GM11168 (cell line): Measurements from ENCODE around the gene MRPS22.

ENCODE experiments used
- in situ Hi-C: fragments of 300-500 bp; cut with MboI; formaldehyde crosslinking; loops from one replicate; pipeline ENCODE4 v1.12.0; 2022; ENCODE audit warnings: low sequenced_read_pairs; ENCODE audit not compliant: unreplicated experiment

Gene MRPS22

GRCh38 chr3:139309880-139310279, 33.9 kb upstream of the MRPS22 start:
- in situ Hi-C loops = loop anchor here (10.0 to 25.0 kb wide), 2 partner anchors 198 to 375 kb away; no protein-coding TSS in a partner anchor

DNA sequence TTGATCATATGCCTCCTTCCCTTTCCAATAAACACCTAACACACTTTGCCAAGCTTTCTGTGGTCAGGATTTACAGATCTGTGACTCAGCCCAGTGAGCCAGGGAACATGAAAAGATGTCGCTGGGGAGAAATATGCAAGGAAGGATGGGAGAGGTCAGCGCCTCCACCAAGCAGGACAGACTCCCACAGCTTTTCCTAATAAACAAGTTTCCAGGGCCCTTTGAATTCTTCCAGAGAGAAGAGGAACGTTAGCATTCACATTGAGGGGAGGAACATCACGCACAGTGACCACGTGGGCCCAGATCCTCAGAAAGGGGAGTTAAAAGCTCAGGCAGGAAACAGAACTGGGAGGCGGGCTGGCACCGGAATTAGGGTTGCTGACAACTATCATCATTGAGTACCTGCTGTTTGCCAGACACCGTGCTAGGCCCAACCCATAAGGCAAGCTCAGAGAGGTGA, 33.3 kb upstream of the MRPS22 start:
- in situ Hi-C loops = loop anchor here (10.0 to 25.0 kb wide), 2 partner anchors 198 to 376 kb away; no protein-coding TSS in a partner anchor

GRCh38 chr3:139311557-139311956, 32.3 kb upstream of the MRPS22 start:
- in situ Hi-C loops = loop anchor here (10.0 to 25.0 kb wide), 2 partner anchors 199 to 377 kb away; no protein-coding TSS in a partner anchor

DNA sequence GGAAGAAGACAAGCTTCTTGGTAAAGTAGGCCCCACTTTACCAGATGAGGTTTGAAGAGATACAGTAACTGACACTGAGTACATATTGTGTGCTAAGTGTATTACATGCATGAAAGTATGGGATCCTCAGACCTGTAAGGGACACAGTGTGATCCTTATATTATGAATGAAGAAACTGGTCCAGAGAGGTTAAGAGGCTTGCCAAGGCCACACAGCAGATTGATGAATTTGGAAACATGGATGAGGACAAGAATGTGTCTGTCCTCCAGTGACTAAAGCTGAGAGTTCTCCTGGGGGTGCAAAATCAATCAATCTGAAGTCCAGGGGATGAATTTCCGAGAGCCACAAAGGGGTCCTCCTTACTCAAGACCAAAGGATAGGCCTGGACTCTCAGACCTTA, 31.4 kb upstream of the MRPS22 start:
- in situ Hi-C loops = loop anchor here (10.0 to 25.0 kb wide), 2 partner anchors 200 to 378 kb away; no protein-coding TSS in a partner anchor

DNA sequence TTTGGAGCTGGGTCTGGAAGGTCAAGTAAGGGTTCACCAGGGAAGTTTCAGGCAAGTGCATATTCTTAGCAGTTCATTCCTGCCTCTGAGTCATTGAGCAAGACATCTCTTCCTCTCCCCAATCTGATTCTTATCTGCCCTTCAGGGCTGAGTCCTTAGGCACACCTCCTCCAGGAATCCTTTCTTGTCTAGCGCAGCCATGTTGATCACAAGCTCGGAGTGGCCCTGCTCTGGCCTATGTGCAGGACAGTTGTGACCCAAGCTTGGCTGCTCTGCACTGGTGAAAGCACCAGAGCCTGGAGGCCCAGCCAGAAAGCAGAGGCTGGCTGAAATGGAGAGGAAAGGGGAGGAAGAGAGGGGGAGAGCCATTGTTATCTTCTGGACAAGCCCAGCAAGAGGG, 30.9 kb upstream of the MRPS22 start:
- in situ Hi-C loops = loop anchor here (10.0 to 25.0 kb wide), 2 partner anchors 201 to 378 kb away; no protein-coding TSS in a partner anchor

GRCh38 chr3:139313921-139314320, 29.9 kb upstream of the MRPS22 start:
- in situ Hi-C loops = loop anchor here (10.0 to 25.0 kb wide), 2 partner anchors 202 to 379 kb away; no protein-coding TSS in a partner anchor

DNA sequence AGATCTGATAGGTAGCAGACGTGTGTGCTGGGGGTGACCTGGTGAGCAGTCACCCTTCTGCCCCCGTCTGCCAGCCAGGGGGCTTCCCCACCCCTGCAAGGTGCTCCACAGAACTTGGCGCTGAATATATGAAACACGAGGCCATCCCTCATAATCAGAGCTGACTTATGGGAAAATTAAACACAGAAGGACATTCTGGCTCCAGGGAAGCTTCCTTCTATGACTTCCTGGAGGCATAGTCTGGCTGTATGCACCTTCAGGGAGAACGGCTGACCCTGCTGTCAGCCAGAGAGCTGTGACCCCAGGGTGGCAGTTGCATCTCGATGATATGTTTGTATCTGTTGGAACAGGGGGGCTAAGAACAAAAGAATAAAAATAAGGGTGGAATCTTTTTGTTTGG, 26.6 kb upstream of the MRPS22 start:
- in situ Hi-C loops = loop anchor here (10.0 to 25.0 kb wide), 2 partner anchors 205 to 382 kb away; no protein-coding TSS in a partner anchor

DNA sequence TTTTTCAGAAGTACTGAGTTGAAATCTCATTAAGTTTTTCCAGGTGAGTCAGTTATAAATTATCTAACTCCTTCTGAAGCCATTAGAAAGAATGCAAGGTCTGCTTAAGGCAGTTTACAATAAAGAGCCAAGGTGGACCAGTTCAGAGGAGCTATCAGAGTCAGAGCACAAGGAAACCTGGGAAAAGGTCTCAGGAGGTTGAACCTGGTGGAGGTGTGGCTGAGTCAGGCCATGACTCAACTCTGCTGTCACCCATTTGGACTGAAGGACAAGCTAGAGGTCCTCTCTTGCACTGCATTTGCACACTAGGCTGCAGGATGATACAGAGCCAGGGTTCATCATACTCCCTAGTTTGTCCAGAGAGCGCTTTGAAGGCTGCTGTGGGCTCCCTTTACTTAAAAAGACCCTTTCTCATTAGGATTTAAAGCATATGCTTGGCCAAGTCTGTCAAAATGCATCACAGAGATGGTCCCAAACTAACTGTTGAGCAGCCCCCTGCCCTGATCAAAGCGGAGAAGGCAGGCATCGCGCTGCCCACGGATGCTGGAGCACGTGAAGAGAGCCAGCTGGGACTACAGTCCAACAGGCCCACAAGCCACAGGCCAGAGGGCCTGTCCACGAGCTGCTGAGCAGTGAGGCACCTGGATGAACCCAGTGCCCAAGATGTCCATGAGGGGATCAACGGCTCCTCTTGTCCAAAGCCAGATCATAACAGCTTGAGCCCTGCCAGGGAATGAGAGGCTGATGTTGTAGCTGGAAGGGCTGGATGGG, 26.0 kb upstream of the MRPS22 start:
- in situ Hi-C loops = loop anchor here (10.0 to 25.0 kb wide), 2 partner anchors 206 to 383 kb away; no protein-coding TSS in a partner anchor

DNA sequence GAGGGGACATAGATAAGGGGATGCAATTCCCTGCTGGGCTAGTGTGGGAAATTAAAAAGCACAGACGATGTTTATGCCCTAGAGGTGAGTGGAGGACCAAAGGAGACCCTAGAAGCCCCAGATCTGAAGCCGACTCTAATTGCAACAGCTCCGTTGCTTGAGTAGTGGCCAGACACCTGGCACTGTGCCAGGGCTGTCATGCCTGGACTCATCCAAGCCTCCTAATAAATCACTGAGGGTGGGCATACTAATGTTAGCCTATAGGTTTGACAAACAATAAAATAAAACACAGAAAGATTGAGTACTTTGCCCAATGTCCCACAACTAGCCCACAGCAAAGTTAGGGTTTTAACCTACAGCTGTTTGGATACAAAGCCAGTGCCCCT, 25.4 kb upstream of the MRPS22 start:
- in situ Hi-C loops = loop anchor here (10.0 to 25.0 kb wide), 2 partner anchors 206 to 384 kb away; no protein-coding TSS in a partner anchor

DNA sequence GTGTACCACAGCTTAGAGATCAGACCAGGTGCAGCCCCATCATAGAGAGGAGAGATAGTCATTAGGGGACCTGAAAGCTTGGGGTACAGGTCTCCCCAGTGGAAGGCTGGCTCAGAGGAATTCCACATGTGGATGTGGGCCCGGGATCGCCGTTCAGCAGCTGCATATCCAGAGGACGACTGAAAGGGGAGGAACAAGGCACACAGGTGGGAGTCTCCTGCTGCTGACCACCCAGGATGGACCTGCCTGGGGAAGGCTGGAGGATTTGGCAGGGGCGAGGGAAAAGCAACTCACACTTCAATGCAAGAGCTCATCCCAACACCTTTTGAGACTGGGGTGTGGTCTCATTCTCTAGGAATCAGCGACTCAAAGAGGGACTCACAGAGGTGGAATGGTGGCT, 25.0 kb upstream of the MRPS22 start:
- in situ Hi-C loops = loop anchor here (10.0 to 25.0 kb wide), 2 partner anchors 207 to 384 kb away; no protein-coding TSS in a partner anchor

- in situ Hi-C loops = loop anchor here (10.0 to 25.0 kb wide), 2 partner anchors 207 to 385 kb away; no protein-coding TSS in a partner anchor
Observed at GRCh38 chr3:139319428-139320402, 24.1 kb upstream of the MRPS22 start.

DNA sequence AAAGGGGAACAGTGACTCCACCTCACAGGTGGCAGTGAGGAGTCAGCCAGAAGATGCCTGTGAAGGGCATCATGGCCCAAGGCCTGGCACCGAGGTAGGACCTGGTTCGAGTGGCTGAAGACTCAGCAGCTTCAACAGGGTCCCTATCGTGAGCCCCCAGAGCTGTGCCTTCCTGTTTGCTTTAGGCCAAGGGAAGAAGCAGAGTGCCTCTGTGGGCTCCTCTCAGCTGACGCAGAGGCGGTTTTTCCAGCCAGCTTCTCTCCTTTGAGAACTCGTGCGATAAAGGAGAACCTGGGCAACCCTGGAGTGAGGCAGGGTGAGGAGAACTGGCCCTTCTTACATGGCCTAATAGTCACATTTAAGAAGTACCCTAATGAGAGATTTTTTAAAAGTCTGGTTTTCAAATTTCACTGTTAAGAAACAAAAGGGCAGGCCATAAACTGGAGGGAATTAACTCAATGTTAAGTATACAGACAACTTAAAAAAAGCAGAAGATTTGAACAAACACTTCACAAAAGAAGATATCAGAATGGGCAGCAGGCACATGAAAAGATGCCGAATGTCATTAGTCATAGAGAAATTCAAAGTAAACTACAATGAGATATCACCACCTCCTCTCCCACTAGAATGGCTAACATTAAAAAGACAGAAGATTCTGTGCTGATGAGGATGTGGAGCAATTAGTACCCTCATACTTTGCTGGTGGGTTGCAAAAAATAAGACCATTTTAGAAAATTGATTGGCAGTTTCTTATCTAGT, 23.1 kb upstream of the MRPS22 start:
- in situ Hi-C loops = loop anchor here (25.0 kb wide), 1 partner anchor 208 kb away; no protein-coding TSS in a partner anchor

DNA sequence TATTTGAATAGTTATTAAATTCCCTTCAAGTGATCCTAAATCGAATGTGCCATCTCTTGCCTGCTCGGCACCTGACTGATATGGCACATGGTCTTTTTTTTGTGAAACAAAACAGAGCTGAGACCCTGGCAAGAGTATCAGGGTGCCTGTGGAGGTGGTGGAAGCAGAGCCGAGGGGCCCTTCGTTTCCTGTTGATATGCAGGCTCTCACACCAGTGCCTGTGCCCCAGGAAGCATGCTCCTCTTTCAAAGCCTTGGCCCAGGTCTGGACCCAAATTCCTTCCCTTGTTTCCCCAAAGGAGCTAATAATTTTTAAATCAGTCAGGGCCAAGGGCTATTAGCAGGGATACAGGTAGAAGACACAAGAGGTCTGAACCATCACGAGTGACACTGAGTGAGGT, 21.5 kb upstream of the MRPS22 start:
- in situ Hi-C loops = loop anchor here (25.0 kb wide), 1 partner anchor 210 kb away; no protein-coding TSS in a partner anchor

- in situ Hi-C loops = loop anchor here (25.0 kb wide), 1 partner anchor 211 kb away; no protein-coding TSS in a partner anchor
Observed at GRCh38 chr3:139323146-139323545, 20.7 kb upstream of the MRPS22 start.

- in situ Hi-C loops = loop anchor here (25.0 kb wide), 1 partner anchor 212 kb away; no protein-coding TSS in a partner anchor
Observed at GRCh38 chr3:139324456-139324855, 19.4 kb upstream of the MRPS22 start.

DNA sequence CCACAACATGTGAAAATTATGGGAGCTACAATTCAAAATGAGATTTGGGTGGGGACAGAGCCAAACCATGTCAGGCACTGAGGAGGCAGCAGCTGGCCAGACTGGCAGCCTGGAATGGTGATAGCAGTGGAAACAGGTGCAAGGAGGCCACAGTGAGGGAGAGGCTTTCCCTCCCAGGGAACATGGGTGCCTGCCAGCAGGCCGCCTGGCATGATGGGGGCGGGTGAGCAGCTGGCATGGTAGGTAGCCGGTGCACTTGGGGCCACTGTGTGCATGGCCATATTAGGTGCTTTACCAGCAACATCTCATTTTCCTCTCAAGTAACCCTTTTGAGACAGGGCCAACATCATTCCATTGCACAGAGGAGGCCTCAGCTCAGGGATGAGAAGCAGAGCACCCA, 18.3 kb upstream of the MRPS22 start:
- in situ Hi-C loops = loop anchor here (25.0 kb wide), 1 partner anchor 638 kb away; no protein-coding TSS in a partner anchor

- in situ Hi-C loops = loop anchor here (25.0 kb wide), 1 partner anchor 639 kb away; no protein-coding TSS in a partner anchor
Observed at GRCh38 chr3:139326131-139326530, 17.7 kb upstream of the MRPS22 start.

GRCh38 chr3:139326707-139327106, 17.1 kb upstream of the MRPS22 start:
- in situ Hi-C loops = loop anchor here (25.0 kb wide), 1 partner anchor 639 kb away; no protein-coding TSS in a partner anchor

GRCh38 chr3:139327231-139327630, 16.6 kb upstream of the MRPS22 start:
- in situ Hi-C loops = loop anchor here (25.0 kb wide), 1 partner anchor 640 kb away; no protein-coding TSS in a partner anchor
